Fibroblast of skin of scalp (primary cell): ENCODE results near the gene POLR3B.
"Not testable (repeated sequence)": the region's sequence is repeated elsewhere in the genome, so short reads cannot be mapped to it uniquely, and the experiment has no call there.

Source experiments
- DNase-seq: peaks from one replicate; pipeline ENCODE4 v3.0.0-alpha.2; 2013

Gene POLR3B

DNA sequence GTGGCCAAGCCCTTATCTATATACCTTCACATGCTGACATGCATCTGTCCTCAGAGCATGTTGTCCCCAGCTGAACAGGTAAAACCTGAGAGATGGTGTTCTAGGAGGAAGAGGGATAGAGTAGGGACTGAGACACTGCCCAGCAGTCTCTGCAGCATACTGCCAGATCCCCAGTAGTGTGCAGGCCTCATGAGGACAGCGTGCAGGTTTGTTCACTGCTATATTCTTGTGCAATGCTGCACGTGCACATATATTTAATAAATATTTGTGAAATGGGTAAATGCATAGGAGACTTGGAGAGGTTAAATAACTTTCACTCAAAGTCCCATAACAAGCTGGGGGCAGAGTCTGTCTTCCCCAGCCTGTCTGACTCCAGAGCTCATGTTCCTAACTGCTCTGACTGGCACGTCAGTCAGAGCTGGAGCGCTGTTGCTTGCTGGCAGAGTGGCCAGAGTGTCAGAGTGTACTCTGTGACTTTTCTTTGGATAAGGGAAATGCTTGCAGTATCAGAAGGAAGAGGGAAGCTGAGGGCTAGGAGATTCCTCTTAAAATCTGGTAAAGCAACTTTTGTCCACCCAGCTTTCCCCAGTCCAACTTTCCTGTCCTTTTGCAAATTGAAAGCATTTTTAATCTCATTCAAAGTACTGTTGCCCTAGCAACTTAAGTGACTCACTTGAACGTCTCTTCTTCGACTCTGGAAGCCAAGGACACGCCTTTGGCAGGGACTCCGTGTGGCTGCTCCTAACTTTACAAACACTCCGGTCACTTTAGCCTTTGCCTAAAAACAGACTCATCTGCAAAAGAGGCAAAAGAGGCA lies 14.9 kb upstream of the POLR3B start:
- peak; percentile 71 for DNase-seq

DNA sequence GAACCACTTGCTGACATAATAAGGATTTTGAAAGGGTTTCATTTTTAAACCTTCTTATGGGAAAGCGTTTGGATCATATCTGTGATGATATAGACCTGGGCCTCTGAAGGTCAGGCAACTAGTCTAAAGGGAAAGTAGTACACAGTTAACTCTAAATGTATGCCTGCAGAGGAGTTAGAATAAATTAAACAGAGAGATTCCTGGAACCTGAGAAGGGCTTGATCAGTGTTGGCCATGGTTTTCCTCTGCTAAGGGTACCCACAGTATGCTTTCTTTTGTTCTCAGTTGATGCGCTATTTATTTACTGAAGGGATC lies 14.4 kb upstream of the POLR3B start:
- no peak for DNase-seq

DNA sequence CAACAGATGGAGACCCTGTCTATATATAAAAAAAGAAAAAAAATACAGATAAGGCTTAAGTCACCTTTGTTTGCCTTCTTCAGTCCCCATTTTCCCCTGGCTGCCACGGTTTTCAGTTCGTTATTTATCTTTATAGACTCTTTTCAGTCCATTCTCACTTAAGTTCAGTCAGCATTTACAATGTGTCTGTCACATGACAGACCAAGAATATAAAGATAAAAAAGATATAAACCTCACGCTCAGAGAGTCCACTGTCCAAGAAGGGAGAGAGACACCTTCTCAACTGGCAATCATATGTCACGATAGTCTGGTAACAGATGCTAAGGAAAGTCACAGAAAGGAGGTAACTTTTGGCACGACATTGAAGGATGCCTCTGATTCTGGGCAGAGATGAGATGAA lies 13.4 kb upstream of the POLR3B start:
- DNase-seq, result no peak

DNA sequence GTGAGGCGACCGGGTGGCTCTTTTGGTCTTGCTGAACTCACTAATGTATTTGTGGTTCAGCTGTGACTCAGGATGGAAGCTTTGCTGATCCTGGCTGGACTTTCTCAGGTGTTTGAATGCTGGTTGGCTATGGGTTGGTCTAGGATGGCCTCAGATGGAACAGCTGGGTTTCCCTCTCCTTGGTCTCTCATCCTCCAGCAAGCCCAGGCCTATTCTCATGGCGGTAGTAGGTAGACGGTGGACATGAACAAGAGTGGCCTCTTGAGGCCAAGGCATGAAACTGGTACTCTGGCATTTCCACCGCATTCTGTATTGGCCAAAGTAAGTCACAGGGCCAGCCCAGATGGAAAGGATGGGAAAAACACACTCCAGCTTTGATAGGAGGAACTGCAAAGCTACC lies 11.8 kb upstream of the POLR3B start:
- peak; percentile 68 for DNase-seq

DNA sequence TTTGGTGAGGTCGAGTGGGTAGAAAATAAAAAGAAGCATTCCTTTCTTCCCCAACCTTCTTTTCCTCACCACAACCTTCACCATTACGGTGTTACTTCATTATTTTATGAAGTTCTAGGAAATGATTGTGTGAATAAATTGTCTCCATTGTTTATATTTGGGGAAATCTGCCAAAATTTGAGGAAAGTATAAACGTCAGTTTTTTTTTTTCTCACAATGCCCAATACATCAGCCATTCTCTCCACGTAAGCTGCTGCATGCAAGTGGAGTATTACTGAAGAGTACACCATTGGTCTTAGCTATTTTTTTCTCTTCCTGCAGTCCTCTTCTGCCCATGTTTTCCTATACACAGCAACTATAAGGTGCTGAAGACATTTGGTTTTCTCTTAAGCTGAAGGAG lies 9.1 kb upstream of the POLR3B start:
- DNase-seq, result no peak

DNA sequence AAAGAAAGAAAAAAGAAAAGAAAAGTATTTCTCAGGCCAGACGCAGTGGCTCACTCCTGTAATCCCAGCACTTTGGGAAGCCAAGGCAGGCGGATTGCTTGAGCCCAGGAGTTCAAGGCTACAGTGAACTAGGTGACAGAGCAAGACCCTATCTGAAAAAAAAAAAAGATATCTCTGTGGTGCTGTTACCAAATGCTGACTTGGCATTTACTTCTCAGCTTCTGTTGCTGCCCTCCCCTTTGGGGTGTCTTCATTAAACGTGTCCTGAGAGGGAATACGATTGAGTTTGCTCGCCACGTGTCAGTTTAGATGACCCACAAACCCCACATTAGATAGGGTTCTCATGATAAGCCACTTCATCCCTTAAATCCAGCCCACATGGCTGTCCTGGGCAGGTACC lies 4.4 kb upstream of the POLR3B start:
- no peak for DNase-seq

DNA sequence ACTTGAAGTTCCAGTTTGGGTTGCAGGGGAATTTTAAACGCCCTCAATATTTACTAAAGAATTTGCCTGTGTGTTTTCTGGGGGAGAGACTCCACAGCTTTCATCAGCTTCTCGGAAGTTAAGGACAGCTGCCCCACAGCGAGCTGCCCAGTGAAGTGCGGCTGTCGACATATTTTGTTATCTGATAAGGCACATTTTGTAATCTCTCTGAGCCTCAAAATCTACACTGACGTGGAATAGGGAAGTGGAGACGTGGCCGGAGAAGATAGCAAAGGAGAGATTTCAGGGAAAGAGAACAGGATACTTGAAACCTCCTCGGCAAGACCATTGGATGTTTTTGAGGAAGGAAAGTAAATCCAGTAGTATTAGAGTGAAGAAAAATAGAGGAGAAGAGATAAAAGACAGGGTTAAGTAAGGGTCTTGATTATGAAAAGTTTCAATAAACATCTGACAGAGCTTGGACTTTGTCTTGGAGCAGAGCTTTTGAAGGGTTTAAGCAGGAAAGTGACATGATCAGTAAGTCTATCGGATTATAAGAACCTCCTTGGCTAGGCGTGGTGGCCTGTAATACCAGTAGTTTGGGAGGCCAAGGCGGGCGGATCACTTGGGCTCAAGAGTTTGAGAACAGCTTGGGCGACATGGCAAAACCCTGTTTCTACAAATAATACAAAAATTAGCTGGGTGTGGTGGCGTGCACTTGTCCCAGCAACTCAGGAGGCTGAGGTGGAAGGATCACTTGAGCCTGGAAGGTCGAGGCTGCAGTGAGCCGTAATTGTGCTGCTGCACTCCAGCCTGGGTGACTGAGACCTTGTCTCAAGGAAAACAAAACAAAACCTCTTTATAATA lies 1.1 kb downstream of the POLR3B start:
- peak; percentile 65 for DNase-seq

DNA sequence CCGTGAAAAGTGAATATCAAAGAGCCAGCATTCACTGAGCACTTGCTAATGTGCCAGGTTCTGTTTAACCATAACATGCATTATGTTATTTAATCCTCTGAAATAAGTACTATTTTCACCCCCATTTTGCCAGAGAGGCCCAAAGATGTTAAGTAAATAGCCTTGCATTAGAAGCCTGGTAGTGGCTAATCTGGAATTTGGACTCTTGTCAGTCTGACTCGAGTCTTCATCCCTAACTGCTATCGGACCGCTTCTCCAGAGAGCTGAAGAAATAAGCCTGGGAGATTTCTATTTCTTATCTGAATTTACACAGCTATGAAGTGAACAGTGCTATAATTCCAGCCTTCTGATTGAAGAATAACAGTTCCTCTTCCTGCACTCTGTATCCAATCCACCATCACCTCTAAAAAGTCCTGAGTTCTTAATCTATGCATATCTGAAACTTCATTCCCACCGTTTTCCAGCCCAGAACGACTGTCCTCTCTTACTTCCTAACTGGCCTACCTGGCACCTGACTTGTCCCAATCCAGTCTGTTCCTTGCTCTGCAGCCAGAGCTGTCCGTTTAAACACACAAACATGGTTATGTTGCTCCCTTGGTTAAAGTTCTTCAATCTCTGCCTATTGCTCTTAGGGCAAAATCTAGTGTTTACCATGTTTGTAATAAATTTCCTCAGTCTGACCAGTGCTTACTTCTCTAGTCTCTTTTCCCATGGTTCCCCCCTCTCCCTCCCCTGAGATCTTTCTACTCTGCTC lies 2.3 kb downstream of the POLR3B start:
- no peak for DNase-seq

DNA sequence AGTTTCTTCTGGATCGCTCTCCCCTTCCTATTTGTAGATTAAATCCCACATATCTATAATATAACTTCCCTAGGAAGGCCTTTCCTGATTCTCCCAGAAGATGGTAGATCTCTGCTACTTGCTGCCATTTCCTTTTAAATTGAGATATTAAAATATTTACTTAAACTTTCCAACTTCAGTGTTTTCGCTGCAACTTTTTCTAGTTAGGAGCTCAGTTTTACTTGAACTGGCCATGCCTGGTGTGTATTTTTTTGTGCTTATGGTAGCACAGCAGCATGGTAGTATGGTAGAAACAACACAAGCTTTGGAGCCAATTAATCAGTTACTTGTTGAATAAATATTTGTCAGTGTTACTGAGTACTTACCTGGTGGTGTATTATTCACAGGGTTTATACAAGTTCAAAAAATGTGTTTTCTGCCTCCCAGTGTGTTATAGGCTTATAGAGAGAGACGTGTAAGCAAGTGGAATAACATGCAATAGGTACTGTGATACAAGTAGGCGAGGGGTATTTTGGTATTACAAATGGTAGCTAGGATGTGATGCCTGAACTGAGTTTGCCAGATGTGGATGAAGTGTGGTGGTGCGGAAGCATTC lies 2.9 kb downstream of the POLR3B start:
- no peak for DNase-seq

DNA sequence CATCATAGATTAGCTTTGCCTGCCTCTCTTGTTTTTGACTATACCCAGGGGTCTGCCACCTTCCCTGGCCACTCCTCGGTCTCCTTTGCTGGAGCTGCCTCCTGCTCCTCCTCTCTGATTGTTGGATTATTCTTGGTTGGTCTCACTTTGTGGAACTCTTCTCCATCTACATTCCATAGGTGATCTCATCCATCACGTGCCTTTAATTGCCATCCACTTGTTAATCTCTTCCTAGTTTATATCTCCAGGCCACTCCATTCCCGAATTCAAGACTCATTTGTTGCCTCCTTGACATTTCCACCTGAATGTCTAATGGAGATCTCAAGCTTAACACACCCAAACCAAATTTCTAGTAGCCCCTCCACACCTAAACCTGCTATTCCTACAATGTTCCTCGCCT lies 5.4 kb downstream of the POLR3B start:
- DNase-seq, result no peak

DNA sequence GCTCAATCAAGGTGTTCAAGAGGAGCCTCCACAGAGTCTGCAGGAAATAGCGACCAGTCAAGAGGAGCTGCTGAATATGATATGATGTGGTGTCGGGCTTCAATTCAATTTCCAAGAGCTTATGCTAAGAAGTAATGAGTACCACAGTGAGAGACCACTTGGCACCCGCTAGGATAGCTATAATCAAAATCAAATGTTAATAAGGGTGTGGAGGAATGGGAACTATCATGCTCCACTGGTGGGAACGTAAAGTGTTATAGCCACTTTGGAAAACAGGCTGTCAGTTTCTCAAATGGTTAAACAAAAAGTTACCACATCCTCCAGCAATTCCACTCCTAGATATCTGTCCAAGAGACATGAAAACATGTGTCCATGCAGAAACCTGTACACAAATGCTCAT lies 6.7 kb downstream of the POLR3B start:
- no peak for DNase-seq

DNA sequence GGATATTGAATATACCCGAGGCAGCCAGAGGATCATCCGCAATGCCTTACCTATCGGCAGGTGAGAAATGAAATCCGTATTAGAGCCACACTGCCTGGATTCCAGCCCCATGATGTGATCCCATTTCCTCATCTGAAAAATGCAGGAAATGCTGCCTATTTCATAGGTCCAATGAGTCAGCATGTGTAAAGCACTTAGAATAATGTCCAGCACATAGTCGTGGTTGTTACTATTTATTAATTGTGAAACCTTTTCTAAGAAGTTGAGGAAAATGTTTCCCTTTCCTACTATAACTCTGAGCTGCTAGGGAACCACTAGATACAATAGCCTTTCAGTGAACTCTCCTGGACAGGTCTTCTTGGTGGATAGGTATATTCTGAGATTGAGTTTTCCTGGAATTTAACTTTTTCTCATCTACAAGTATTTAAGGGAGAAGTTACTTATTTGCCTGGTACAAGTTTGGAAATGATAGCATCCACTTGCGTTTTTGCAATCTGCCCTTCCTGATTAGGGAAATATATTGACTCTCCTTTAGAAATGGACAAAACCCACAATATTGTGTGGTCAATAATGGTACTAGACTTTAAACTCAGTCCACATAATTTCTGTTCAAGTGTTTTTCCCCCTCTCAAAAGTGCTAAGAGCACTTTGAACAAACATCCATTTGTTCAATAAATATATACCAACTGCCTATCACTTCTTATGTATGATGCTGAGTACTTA lies 12.2 kb downstream of the POLR3B start:
- DNase-seq, result peak; percentile 73

DNA sequence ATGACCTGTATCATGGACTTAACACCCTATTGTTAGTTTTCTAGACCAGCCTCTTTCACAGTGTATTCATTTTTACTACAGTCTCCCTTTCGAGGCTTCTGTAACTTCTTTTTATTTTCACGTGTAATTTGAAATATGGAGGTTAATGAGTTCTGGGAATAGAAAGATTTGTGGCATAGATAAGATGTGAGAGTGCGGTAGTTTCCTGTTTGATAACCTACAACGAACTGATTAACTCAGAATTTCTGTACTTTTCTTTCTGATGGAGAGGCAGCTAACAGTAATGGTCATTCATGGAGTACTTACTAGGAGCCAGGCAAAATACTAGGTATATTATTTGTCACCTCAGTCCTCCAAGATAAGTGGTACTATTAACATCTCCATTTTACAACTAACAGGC lies 21.2 kb downstream of the POLR3B start:
- no peak for DNase-seq

DNA sequence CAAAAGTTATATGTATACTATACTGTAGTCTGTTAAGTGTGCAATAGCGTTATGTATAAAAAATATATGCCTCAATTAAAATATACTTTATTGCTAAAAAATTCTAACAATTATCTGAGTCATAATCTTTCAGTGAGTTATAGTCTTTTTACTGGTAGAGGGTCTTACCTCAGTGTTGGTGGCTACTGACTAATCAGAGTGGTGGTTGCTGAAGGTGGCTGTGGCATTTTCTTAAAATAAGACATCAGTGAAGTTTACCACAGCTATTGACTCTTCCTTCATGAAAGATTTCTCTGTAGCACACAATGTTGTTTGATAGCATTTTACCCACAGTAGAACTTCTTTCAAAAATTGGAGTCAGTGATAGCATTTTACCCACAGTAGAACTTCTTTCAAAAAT lies 23.4 kb downstream of the POLR3B start:
- peak; percentile 18 for DNase-seq

DNA sequence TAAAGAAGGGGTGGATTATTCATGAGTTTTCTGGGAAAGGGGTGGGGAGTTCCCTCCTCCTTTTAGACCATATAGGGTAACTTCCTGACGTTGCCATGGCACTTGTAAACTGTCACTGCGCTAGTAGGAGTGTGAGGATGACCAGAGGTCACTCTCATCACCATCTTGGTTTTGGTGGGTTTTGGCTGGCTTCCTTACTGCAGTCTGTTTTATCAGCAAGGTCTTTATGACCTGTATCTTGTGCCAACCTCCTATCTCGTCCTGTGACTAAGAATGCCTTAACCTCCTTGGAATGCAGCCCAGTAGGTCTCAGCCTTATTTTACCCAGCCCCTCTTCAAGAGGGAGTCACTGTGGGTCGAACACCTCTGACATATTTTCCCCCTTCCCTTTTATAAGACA lies 24.3 kb downstream of the POLR3B start:
- not testable (repeated sequence) for DNase-seq

DNA sequence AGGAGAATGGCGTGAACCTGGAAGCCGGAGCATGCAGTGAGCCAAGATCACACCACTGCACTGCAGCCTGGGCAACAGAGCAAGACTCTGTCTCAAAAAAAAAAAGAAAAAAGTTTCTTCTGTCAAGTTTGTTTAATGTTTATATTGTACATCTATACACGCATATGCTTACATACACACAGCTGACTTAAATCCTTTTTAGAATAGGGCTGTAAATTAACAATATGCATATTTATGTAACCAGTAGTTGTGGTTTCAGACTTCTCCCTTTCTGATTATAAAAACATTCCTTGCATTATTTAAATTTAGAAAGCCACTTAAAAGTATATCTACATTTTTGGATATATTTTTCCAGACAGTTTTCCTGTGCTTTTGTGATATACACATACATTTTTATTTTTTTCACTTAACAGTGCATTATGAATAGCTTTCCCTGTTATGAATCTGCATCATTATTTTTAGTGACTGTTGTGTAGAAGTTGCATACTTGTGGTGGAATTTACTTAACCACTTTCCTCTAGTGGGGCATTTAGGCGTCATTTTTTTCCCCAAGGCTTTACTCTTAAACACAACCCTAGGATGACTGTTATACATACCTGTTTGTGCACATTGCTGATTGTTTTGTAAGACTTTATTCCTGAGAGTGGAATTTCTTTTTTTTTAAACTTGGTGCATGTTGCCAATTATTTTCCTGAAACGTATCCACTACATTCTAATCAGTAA lies 29.4 kb downstream of the POLR3B start:
- DNase-seq, result peak; percentile 85

DNA sequence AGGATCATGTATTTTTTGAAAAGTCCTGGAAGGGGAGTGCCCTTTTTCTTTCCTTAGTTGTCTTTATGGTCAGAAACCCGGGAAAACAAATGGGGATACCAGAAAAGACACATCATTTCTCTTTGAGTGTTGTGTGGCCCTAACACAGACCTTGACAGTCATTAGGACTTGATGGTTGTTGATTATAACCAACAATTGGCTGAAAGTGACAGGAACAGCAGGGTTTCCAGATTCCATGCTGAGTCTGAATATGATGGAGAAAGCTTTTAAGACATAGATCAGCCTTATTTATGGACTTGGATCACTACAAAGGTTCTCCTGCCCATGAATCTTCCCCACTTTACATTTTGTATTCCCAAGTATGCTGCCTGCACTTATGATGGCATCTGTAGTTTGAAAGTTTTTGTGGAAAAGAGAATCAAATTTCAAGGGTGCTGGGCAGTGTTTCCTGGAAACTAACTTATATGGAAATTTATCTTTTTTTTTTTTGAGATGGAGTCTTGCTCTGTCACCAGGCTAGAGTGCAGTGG lies 30.4 kb downstream of the POLR3B start:
- no peak for DNase-seq

DNA sequence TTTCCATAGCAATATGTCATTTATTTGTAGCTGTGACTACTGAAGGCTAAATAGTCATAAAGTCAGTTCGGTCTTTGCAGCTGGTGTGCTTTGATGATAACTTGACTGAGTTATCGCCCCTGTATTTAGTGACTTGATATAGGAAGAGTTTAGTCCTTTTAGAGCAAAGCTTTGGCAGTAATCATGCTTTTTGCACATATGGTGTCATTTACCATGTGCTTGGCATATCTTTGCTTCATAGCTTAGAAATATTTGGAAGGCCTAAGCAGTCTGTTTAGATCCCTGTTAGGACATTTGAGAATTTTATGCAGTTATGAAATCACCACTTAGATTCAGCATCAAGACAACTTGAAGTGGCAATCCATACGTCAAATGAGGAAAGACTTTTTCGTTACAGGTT lies 31.6 kb downstream of the POLR3B start:
- peak; percentile 2 for DNase-seq

DNA sequence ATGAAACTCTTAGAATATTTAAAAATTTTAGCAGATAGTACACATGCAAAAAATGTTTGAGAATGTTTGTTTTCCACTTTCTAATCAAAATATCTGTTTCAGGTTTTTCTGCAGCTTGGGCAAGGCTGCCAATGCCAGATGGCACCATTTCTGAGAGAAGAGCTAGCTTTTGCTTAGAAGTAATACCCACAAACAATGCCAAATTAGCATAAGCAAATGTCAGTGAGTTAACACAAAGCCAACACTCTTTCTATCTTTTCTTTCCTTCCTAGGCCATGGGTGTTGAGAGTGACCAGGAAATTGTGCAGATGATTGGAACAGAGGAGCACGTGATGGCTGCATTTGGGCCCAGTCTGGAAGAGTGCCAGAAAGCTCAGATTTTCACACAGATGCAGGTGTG lies 35.2 kb downstream of the POLR3B start:
- DNase-seq, result no peak

DNA sequence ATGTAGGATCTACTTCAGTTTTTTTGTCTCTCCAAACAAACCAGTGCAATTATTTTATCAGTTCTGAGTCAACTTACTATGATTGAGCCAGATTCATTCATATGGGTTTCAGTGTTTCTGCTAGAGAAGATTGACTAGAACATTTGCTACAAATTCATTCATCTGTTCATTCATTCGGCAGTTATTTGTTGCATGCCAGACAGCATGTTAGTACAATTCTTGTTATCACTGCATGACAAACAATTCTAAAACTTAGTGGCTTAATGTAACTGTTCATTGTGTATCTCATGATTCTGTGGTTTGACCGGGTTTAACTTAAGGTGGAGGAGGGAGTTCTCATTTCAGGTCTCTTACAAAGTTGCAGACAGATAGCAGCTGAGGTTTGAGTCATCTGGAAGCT lies 52.3 kb downstream of the POLR3B start:
- DNase-seq, result no peak

DNA sequence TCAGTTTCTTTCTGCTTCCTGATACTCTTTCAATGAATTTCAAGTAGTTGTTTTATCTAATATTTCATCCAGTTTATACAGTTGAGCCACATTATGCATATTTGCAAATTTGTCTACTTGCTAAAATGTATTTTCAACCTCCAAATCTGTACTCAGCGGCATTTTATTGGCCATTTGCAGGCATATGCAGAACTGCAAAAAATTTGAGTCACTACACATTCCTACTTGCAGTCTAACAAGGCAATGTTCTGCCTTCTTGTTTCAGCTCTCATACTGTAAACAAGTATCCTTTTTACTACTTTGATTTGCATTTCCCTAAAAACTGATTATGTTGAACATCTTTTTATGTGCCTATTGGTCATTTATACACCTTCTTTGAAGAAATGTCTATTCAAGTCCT lies 55.0 kb downstream of the POLR3B start:
- DNase-seq, result no peak
